Stimulated activated CD4-positive, alpha-beta T cell treated with anti-CD3 and anti-CD28 coated beads, Interleukin-1b, Interleukin-23, amount 100 ng/mL, for 4 hours (primary cell): ENCODE results near the gene TDRD10.

Experiments used
- DNase-seq, 2 donors: peaks; one replicate each; pipeline ENCODE4 v3.0.0-alpha.2; 2020; ENCODE audit warnings: low read depth in 2 of 2

The TDRD10 gene, protein sequence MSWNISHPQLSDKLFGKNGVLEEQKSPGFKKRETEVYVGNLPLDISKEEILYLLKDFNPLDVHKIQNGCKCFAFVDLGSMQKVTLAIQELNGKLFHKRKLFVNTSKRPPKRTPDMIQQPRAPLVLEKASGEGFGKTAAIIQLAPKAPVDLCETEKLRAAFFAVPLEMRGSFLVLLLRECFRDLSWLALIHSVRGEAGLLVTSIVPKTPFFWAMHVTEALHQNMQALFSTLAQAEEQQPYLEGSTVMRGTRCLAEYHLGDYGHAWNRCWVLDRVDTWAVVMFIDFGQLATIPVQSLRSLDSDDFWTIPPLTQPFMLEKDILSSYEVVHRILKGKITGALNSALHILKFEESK

GRCh38 chr1:154502066-154502743, at the start of gene TDRD10, which contains the start of gene SHE:
TSS of gene TDRD10 (plus strand) at chr1:154502219. CDS start at chr1:154506904, 4,685 bp downstream.
TSS of gene SHE (minus strand) at chr1:154502412. CDS start at chr1:154502026, 386 bp downstream.
- DNase-seq: no peak

GRCh38 chr1:154453161-154453560, 48.9 kb upstream of the TDRD10 start:
- DNase-seq: no peak

- no peak for DNase-seq
Observed at GRCh38 chr1:154453574-154454352, 48.3 kb upstream of the TDRD10 start.

GRCh38 chr1:154454386-154455120, 47.5 kb upstream of the TDRD10 start:
- no peak for DNase-seq

- DNase-seq: no peak
Observed at GRCh38 chr1:154456631-154457030, 45.4 kb upstream of the TDRD10 start.

- DNase-seq: no peak
Observed at GRCh38 chr1:154459080-154459479, 42.9 kb upstream of the TDRD10 start.

DNA sequence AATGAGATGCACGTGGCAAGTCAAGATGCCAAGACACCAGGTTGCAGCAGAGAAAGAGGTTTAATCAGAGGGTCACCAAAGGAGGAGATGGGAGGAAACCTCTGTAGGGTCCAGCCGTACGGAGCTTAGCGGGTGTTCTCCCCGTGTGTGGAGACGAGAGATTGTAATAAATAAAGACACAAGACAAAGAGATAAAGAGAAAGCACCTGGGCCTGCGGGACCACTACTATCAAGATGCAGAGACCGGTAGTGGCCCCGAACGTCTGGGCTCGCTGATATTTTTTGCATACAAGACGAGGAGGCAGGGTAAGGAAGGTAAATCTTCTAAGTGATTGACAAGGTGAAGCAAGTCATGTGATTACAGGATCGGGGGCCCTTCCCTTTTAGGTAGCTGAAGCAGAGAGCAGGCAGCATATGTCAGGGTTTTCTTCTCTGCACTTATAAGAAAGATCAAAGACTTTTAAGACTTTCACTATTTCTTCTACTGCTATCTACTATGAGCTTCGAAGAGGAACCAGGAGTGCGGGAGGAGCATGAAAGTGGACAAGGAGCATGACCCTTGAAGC, 41.2 kb upstream of the TDRD10 start:
- no peak for DNase-seq

DNA sequence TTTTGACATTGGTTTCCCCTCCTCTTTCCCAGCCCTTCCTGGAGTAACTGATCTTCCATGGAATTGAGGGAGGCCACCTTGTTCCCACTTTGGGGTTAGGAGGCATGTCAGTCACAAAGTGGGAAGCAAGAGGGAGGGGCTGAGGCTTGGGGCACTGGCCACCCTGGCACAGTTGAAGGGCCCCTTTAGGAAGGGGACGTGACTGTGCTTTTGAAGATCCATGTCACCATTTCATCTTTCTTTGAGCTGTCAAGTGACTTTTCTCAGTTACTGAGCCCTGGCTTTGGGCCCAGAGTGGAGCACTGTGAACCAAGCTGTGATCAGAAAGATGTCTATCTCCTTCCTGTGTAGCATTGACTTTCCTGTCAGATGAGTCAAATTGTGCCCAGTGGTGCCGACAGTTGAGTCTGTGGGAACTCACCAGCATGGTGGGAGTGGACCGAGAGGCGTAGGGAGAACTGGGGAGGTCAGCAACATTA, 38.5 kb upstream of the TDRD10 start:
- peak in 1 of 2 donors; percentile 44 for DNase-seq

- DNase-seq: no peak
Observed at GRCh38 chr1:154465621-154466195, 36.3 kb upstream of the TDRD10 start.

- DNase-seq: no peak
Observed at GRCh38 chr1:154466206-154466605, 35.8 kb upstream of the TDRD10 start.

DNA sequence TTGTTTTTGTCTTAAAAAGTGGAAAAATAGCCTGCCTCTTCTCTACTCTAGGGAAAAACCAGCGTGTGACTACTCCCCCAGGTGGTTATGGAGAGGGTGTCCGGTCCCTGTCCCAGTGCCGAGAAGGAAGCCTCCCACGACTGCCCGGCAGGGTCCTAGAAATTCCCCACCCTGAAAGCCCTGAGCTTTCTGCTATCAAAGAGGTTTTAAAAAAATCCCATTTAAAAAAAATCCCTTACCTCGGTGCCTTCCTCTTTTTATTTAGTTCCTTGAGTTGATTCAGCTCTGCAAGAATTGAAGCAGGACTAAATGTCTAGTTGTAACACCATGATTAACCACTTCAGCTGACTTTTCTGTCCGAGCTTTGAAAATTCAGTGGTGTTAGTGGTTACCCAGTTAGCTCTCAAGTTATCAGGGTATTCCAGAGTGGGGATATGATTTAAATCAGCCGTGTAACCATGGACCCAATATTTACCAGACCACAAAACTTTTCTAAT, 35.0 kb upstream of the TDRD10 start:
- no peak for DNase-seq

DNA sequence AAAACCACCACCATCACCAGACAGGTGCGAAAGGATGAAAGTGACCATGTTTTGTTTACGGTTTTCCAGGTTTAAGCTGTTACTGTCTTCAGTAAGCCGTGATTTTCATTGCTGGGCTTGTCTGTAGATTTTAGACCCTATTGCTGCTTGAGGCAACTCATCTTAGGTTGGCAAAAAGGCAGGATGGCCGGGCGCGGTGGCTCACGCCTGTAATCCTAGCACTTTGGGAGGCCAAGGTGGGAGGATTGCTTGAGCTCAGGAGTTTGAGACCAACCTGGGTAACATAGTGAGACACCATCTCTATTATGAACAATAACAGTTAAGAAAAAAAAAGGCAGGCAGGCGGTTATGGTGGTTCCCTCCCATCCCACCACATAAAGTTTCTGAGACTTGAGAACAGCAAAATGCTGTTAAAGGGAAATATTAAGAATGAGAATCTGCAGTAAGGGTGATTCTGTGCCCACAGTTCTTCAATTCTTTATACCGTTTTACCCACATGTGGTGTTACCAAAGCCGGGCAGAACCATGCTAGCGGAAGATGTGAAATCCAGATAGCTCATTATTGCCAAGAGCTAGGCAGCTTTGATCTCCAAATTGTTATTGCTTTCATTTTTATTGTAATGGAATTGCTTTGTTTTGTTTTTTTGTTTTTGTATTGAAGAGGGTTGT, 34.5 kb upstream of the TDRD10 start:
- DNase-seq: no peak

GRCh38 chr1:154468535-154469250, 33.3 kb upstream of the TDRD10 start:
- DNase-seq: no peak

- DNase-seq: no peak
Observed at GRCh38 chr1:154469844-154470560, 32.0 kb upstream of the TDRD10 start.

GRCh38 chr1:154471304-154471703, 30.7 kb upstream of the TDRD10 start:
- DNase-seq: no peak

GRCh38 chr1:154474802-154475201, 27.2 kb upstream of the TDRD10 start:
- no peak for DNase-seq

DNA sequence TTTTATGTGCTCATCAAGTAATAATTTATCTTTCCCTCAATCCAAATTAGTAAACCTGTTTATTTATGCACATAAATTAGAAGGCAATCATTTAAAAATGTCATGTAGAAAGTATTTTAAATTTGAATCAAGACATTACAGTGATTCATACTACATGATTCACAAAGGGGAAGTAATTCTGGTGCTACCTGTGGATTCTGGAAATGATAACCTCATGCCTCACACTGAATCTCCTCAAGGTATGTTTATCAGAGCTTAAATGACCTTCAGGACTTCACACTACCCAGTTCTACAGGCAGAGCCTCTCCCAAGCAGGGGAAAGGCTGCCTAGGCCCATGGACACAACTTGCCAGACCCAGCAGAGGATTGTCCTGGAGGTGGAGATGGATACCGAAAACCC, 25.2 kb upstream of the TDRD10 start:
- DNase-seq: no peak

DNA sequence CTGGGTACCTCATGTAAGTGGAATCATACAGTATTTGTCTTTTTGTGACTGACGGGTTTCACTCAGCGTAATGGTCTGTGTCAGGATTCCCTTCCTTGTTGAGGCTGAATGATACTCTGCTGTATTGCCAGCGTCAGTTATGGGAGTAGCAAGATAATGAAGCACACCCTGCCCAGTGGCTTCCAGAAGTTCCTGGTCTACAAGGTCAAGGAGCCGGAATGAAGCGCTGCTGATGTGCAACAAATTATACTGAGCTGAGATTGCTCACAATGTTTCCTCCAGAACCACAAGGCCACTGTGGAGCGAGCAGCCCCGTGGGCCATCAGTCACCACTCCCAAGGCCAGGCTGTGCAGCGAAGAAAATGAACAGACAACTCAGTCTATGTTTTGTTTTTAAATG, 24.0 kb upstream of the TDRD10 start:
- DNase-seq: no peak

DNA sequence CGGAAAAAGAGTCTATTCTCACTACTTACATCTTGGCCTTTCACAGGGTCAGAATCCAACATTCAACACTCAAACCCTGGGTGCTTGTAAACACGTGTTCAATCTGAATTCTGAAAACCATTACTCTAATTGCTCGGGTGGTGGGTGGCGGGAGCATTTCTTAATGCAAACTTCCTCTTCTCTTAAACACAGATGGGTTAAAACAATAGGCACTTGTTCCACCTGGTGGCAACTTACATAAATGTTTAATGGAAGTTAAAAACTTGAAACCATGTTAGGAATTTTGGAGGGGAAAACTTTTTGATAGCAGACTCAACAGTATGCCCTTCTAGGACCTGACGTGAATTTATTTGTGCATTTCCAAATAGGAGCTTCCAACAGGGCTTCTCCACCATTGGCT, 23.4 kb upstream of the TDRD10 start:
- no peak for DNase-seq
